GM21529 (cell line): ENCODE measurements around the gene NOTCH4.

Source experiments
- ATAC-seq: cut with Tn5 transposase; IDR thresholded peaks from one replicate; pipeline ENCODE4 v1.9.1; 2021; ENCODE audit not compliant: unreplicated experiment

The NOTCH4 gene

DNA sequence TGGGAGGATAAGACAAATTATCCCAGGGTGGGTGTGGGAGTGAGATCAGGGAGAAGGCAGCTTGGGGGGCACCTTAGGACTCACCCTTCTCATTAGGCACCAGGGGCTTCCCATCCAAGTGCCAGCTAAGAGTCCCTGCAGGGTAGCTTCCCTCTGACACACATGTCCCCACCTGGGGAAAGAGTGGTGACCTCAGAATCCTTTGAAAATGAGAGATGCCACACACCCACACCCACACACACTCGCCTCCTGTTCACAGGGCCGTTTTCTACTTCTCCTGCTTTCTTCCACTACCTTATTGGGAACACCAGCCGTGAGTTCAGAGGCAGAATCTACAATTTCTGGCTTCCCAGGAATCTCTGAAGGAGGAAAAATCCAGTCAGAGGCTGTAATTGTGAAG, 40.8 kb downstream of the NOTCH4 start:
- no peak for ATAC-seq

DNA sequence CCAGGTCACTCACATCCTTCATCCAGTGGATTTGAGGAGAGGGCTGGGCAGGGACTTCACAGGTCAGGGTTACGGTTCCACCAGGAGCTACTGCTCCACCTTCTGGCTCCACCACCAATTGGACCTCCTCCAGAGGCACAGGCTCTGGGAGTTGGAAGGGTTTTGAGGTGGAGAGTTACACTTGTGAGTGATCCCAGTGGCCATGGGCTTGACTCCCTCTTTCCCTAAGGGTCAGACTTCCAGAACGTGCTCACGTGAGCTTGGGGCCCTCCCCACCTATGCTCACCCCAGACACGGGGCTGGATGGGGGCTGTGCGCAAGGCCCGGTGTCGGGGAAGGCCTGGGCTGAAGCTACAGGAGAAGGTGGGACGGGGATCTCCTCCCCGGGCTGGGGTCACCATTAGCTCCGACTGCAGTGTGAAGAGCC, 41.3 kb downstream of the NOTCH4 start:
- ATAC-seq = no peak

DNA sequence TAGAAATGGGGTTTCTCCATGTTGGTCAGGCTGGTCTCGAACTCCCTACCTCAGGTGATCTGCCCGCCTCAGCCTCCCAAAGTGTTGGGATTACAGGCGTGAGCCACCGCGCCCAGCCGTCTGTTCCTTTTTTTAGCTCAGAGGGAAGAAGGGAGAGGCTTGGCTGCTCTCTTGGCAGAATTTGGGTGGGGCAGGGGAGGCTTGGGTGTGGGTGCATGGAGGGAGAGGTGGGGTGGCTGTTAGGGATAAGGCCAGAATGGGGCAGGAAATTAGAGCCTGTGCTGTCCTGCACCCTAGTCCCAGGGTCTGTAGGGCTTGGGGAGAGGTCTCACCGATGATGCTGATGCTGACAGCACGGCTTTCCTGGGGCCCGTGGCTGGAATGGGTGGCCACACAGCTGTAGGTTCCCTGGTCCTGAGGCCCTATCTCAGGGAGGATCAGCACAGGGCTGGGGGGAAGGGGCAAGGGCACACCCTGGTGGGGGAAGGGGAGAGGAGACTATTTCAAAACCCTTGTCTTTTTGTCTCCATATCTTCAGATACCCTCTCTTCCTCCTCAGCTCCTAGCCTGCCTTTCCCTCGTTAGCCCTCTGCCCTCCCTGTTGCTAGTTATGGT, 41.8 kb downstream of the NOTCH4 start:
- no peak for ATAC-seq

DNA sequence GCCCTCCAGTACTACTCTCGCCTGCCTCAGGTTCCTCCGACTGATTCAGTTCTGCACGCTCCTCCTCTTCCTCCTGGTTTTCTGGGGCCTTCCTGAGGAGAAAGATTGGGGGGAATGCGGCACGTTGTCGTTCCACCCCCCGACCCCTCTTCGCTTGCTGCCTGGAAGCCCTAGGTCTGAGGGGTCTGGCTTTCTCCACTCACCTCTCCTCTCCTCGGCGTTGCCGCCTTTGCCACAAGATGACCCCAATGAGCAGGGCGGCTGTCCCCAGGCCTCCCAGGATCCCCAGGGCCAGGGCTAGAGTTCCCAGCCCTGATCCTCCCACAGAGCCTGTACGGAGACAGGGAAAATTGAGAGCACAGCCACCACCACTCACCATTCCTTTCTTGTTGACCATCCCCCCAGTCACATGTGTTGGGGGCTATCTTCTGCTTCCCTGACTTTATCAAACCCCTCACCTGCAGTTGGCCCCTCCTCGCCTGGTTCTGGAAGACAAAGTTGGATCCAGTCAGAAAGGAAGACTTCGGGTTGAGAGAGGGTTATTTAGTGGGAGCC, 42.6 kb downstream of the NOTCH4 start:
- no peak for ATAC-seq

DNA sequence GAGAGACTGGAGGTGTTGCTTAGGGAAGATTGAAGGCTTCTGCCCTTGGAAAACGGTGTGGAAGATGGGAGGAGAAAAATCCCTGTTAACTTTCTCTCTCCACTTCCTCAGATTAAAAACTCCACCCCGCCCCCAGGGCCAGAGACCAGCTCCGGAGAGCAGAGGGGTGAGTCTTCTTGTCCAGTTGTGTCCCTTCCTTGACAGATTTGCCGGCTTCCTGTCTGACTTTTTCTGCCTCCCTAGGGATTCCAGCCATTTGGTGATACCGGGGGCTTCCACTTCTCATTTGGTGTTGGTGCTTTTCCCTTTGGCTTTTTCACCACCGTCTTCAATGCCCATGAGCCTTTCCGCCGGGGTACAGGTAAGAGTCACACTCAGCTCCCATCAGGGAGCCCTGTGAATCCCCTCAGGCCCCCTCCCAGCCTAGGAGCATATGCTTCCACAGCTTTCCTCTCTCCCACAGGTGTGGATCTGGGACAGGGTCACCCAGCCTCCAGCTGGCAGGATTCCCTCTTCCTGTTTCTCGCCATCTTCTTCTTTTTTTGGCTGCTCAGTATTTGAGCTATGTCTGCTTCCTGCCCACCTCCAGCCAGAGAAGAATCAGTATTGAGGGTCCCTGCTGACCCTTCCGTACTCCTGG, 44.0 kb downstream of the NOTCH4 start:
- ATAC-seq = no peak

DNA sequence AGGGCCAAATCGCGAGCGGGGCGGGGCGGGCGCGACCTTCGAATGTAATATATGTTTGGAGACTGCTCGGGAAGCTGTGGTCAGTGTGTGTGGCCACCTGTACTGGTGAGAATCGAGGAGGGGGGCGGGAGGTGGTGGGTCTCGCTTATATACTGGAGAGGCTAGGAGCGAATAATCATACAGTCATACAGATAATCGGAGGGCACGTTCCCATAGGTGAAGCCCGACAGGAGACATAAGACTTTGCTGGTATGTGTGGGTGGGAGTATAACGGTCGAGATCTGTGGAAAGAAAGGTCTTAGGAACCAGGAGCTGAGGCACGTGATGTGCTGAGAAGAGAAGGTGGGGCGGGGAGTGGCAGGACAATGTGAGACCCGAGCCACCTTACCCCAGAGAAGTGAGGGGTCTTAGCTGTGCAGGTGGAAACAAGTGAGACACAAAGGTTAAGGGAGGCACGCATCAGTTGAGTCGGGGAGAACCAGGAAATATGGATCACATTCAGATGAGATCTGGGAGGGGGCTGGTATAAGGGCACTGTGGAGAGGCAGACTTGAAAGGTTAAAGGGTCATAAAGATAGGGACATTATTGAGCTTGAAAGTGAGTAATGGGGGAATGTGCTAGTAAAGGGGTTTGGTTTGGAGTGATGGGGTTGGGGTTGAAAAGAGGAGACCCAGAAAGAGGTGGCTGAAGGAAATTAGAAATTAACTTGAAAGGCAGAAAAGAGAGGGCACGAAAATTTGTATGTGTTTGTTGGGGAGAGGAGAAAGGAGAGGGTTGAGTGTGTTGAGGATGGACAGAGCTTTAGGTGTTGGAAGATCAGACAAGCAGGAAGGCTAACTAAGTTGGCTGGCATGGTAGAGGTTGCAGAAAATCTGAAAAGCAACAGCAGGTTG, 45.1 kb downstream of the NOTCH4 start:
- ATAC-seq = no peak

DNA sequence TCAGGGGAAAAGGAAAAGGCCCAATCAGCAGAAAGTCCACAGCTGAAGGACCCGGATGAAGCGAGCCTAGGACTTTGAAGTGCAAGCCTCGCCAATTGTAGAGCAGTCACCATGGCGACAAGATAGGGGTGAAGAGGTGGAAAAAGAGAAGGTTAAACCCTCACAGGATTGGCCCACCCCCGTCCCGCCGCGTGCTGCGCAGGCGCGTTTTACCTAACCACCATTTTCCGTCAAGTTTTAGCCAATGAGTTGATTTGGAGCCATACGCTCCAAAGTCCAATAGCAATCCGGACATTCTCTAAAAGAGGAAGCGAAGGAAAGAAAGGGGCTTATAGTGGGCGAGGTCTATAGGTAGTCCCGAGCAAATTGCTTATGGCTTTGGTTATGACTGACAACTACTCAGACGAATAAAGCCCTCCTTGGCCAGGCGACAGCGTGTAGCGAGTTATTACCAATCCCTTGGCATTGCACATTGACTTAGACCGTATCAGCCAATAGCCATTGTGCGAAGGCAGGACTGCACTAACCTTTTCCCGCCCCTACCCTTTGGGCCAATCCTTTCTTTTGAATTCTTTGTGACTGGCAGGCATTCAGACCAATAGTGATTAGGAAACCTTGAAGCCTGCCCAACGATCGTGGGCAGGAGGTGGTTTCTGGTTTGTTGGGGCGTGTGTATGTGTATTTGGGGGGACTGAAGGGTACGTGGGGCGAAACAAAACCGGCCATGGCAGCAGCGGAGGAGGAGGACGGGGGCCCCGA, 45.9 kb downstream of the NOTCH4 start, which contains the start of gene RNF5:
TSS of gene RNF5 (plus strand) at position 618 of the 759 bp plus-strand sequence. CDS start at position 725, 107 bp downstream.
- peak; percentile 78 for ATAC-seq

DNA sequence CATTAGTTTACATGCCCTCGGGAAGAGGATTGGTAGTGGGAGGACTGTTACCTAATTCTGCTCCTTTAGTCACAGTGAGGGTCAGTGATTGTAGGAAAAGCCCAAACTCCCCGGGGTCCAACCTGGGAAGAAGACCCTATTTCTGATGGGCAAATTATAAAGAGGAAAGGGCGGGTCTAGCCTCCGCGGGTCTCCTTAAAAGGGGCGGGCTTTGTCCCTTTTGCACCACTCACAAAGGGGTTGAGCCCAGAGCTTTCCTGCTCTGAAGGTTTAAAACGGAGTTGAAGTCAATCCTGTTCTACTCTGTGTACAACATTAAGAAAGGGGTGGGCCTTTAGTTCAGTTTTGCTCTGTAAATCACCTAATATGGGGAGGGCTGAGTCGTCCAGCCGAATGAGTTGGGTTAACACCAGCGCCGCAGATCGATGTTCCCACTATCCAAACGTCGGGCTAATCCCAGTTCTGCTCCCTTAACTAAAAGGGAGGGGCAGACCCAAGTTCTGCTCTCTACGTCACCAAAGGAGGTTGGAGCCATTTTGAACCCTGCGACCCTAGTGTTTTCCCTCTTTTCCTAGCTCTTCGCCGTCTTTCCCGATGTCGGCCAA, 46.6 kb downstream of the NOTCH4 start:
- ATAC-seq = no peak

DNA sequence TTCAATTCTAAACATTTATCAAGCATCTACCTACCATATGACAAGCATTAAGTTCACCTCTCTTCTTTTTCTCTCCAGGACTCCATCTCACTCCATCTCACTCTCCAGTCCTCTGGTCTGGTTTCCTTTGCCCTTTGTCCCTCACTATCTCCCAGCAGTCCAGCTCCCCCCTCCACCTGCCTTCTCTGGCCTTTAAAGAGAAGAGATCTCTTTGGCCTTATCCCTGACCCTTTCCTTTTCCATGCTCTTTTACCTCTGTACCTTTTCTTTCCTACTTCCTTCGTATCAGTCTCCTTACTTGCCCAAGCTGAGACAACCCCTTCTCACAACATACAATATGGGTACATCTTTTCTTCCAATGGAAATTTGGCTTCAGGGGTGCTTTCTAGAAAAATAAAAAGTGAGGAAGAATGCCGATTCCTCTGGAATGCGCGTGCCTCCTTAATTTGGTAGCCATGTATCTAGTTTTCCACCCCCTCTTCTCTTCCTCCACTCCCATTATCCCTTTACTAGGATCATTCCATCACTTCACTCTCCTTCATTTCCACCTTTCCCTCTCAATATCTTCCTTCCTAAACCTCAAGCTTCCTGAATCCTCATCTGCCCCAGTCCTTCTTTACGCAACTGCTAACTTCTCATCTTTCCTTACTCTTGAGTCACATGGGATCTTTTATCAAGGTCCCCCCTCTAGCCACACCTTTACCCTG, 47.2 kb downstream of the NOTCH4 start:
- ATAC-seq = no peak

DNA sequence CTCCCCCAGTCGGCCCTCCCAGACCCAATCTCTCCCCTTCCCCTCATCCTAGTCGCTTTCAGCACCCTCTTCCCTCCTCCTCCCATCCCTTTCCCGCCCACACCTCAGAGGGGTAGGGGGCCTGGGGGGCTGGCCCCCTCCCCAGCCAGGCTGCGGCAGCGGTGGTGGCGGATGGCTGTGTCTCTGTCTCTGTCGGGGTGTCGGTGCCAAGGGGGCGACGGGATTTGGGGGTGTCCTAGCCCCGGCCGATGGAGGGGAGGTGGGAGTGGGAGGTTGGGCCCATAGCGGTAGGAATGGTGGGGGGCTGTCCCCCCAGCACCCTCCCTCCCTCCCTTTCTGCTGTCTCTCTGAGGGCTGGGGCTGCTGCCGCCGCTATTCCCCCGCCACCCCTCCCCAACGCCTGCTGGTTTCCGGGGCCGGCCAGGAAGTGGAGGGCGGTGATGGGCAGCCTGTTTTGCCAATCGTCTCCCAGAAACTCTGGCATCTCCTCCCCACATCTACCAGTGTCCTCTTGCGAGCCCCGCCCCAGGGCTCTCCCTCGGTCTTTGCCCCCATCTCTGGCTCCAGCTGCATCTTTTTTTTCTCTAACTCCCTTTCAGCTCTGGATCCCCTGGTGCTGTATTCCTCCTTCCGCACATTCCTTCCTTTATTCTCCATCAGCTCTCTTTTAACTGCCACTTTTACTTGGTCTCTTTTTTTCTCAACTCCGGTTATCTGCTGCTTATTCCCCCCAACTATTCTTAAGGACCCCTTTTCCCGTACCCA, 48.0 kb downstream of the NOTCH4 start, which contains the start of gene AGPAT1:
TSS of gene AGPAT1 (minus strand) at position 374 of the 765 bp plus-strand sequence. CDS start 4,588 bp downstream, outside the sequence.
- peak; percentile 47 for ATAC-seq

DNA sequence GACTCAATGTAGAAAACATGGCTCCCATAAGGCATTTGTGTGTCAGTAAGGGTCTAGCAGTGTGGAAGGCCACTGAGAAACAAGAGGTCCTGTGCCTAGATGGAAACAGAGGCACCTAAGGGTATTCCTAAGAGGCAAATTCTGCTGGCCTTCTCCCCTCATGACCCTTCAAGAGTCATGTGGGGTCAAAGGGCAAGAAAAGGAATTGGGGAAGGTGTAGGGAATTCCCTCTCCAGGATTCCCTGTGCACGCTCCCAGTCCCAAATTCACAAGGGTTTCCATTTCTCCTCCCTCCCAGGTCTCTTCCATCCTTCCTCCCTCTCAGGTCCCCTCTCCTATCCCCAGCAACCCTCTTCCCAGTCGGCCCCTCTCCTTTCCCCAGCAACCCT, 48.6 kb downstream of the NOTCH4 start:
- no peak for ATAC-seq

DNA sequence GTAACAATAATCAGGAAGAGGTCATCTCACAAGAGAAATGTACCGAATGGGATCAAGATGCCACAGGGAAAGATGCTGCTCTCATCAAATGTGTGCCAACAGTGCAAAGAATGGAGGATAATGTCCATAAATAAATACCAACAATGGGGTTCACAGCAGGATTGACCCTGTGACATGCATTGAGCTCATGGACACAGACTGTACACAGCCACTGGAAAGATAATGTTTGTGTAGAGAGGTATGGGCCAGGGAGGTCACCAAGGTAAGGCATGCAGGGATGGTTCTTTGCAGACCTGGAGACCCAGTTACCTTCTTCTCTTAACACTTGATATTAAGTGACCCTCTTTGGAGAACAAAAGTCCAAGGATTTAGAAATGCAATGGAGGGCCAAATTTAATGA, 49.5 kb downstream of the NOTCH4 start:
- no peak for ATAC-seq

DNA sequence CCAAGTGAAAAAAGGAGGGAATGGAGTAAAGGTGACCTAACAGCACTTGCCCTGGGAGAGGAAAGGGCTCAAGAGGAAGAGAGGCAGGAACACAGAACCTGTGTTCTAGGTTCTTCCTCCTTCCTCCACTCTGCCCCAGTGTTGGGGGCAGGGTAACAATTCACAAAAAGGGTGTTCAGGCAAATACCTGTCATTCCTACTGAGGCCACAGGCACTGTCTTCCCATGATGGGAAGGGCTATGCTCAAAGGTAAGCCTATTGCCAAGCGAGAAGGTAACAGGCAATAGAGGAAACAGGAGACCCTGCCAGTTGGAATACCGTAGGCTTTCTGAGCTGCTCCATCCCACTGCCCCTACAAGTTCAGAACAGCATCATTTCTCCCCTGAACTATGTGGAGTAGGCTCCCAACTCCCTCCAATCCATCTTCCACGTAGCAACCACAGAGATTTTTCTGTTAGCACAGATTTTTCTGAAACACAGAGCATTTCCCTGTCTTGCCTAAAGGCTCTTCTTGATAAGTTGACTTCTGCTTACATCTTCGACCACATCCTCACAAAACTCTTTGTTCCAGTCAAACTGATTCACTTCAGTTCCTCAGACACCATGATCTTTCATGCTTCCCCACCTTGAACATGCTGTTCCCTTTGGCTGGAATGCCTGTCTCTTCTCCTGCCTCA, 50.7 kb downstream of the NOTCH4 start:
- no peak for ATAC-seq

DNA sequence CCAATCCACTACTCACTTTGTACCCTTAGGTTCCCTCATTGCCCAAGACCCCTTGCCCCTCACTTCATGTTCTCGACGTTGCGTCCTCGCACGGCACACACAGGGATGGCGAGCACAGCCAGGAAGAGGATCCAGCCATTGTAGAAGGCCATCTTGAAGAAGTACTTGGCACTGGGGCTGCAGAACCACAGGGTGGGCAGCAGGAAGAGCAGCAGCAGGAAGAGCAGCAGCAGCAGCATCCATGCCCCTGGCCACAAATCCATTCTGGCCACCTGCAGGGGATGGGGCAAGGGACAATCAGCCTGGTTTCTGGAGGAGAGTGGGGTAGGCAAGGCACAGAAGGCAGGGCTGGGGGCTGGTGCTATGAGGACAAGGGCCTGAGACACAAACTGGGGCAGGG, 52.6 kb downstream of the NOTCH4 start:
- no peak for ATAC-seq

DNA sequence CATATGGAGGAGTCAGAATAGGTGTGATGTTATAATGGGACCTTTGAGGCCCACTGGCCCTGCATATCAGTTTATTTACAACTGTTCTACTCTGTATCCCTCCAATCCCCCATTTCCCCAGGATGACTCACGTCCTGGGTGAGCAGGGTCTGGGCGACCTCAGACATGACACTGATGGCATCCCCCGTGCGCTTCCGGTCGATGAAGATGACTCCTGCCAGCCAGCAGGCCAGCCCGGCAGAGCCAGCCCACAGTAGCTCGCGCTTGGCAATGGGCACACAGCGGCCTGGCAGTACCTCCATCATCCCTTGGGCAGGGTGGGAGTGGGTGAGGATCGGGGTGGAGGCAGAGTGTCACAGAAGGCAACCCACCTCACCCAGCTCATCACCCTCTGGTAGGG, 53.6 kb downstream of the NOTCH4 start:
- ATAC-seq = no peak

DNA sequence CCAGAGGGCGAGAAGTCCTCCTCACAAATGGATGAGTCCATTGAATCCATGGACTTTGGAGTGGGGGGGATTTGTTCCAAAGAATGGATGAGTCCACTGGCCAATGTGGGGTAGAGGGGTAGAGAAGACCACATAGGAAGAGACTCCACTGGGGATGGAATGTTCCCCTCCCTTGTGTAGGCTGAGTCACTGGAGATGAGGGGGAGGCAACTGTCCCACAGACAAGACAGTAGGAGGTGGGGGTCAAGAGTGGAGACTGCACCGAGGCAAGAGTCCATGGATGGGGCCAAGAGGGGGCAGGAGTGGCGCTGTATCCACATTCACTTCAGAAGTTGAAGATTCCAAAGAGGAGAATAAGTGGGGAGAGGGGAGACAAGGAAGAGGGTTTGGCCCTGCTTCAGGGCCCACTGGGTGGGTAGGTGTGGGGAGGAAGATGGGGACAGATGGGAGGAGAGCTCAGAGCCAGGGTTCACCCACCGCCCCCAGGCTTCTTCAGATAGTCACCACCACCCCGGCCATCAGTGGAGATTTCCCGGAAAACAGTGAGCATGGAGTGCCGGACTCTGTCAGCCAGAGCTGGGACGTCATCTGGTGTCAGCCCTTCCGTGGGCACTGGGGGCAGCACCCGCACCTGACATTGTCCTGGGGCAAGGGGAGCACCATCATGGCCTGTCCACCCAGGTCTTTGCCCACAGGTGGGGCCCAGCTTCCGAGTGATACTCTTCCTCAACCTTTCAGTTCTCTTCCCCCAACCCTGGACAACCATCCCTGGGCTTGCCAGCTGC, 54.9 kb downstream of the NOTCH4 start:
- no peak for ATAC-seq

DNA sequence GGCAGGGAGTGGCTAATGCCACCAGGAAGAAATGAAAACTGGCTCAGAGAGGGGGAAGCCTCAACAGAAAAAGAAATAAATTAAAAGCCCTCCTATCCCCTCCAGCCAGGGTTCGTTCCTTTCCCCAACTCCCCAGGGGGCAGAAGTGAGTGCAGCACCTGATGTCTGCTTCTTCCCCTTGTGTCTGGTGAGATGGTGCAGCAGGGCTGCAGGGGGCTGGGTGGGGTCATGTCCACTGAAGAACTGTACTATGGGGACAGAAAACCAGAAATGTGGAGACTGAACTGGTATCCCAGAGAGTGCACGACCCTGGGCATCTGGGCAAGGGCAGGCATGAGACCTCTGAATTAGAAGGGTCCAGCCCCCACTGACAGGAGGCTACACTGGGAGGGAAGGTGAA, 55.5 kb downstream of the NOTCH4 start:
- ATAC-seq = no peak
